Subcutaneous adipose tissue (tissue), 4 donors: Measurements from ENCODE around the gene TNPO2. TPM values are rescaled to one million over a fixed set of nuclear protein-coding genes. Genes with fewer than 3 reads are reported as not detected.

Experiments
- CTCF ChIP-seq: fragments of 450-650 bp; IDR thresholded peaks from one replicate; pipeline ENCODE4 v1.5.1; 2016; ENCODE audit warnings: low read depth, mild to moderate bottlenecking, control low read depth, antibody characterized with exemption, moderate library complexity
- total RNA-seq, 4 donors: library from RNA; depleted of rRNA; stranded (reverse); fragments of >200 nt; gene quantifications; one replicate each; pipeline ENCODE4 v1.1.0, GENCODE V29; 2016

TNPO2 gene
- total RNA-seq, 4 donors from 2014 or later = 42.6 to 66.3 (median 61.3) TPM

GRCh38 chr19:12752056-12752781, 28.5 kb upstream of the TNPO2 start:
- TF ChIP-seq CTCF = no peak

- no peak for TF ChIP-seq CTCF
These were observed 27.9 kb upstream of the TNPO2 start, which contains the start of gene BEST2 for GRCh38 chr19:12751635-12752034. Gene BEST2, plus strand, starts transcription at chr19:12751791. Its CDS starts 802 bp downstream, at chr19:12752593.

- no peak for TF ChIP-seq CTCF
These were observed 27.1 kb upstream of the TNPO2 start for GRCh38 chr19:12750851-12751250.

- no peak for TF ChIP-seq CTCF
These were observed 26.3 kb upstream of the TNPO2 start for GRCh38 chr19:12749938-12750521.

GRCh38 chr19:12748489-12748888, 24.8 kb upstream of the TNPO2 start:
- TF ChIP-seq CTCF = no peak

- TF ChIP-seq CTCF = no peak
These were observed 21.6 kb upstream of the TNPO2 start for GRCh38 chr19:12745166-12745897.

GRCh38 chr19:12737835-12738351, 14.2 kb upstream of the TNPO2 start:
- TF ChIP-seq CTCF = no peak
